Stimulated activated CD8-positive, alpha-beta memory T cell treated with anti-CD3 and anti-CD28 coated beads, Interleukin-12 subunit alpha, Interleukin-12 subunit beta, amount 100 ng/mL, for 4 hours (primary cell): ENCODE results near the gene TENM3.

Experiments used
- DNase-seq: peaks from one replicate; pipeline ENCODE4 v3.0.0-alpha.2; 2020; ENCODE audit warnings: low read depth

TENM3 gene

GRCh38 chr4:182627996-182628395, 384.8 kb downstream of the TENM3 start:
- no peak for DNase-seq

DNA sequence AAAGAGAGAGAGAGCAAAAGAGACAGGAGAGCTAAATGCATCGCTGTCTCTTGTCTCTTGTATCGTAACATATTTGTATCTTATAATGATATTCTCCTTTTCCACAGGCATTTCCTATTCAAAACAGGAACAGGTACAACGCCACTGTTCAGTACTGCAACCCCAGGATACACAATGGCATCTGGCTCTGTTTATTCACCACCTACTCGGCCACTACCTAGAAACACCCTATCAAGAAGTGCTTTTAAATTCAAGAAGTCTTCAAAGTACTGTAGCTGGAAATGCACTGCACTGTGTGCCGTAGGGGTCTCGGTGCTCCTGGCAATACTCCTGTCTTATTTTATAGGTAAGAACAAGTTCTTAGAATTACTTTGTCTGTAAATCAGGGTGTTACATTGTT, 385.3 kb downstream of the TENM3 start:
- DNase-seq, result no peak

DNA sequence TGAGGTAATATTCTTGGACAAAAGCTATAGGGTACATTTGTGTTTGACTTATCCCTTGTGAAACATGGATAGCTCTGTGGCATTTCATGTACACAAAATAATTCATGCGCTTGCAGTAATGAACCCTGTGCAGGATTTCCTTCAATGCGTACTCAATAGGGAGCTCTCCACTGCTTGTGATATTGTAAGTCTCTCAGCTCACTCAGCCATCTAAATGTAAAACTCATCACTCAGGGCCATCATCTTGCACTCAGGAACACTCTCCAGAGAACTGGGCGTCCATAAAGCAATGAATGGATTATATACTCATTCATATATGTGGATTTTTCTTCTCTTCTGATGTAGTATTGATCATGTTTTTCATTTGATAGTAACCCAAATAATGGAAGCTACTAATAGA, 385.9 kb downstream of the TENM3 start:
- no peak for DNase-seq

GRCh38 chr4:182640491-182640890, 397.3 kb downstream of the TENM3 start:
- DNase-seq, result no peak

DNA sequence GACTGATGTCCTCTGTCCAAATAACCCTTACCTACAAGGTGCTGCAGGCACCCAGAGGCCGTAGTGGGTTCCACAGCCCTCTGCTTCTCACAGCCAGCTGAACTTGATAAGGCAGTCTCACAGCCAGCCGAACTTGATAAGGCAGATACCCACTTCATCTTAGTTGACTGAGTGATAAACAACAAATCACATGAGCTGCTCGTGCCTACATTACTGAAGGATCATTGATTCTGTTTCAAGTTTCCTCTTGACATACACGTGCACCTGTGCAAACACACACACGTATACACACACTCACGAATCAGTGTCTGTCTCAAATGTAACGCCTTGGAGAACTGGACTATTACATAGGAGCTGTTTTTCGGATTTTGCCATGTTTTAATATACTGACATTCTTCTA, 397.7 kb downstream of the TENM3 start:
- no peak for DNase-seq

DNA sequence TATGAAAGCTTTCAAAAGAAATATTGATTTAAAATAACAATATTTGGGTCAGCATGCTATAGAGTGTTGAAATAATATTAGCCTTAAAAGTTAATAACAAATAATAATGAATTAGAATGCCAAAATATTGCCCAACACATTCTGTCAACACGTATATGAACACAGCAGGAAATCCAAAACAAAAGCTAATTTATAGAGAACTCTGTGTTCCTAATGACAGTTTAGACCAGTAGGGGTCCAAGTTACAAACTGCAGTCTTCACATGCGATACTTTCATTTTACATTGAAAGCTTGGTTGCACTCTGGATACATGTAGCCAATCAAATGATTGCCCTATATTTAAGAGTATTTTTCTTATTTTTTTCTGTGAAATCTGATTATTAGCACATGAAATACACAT, 399.6 kb downstream of the TENM3 start:
- DNase-seq, result no peak

DNA sequence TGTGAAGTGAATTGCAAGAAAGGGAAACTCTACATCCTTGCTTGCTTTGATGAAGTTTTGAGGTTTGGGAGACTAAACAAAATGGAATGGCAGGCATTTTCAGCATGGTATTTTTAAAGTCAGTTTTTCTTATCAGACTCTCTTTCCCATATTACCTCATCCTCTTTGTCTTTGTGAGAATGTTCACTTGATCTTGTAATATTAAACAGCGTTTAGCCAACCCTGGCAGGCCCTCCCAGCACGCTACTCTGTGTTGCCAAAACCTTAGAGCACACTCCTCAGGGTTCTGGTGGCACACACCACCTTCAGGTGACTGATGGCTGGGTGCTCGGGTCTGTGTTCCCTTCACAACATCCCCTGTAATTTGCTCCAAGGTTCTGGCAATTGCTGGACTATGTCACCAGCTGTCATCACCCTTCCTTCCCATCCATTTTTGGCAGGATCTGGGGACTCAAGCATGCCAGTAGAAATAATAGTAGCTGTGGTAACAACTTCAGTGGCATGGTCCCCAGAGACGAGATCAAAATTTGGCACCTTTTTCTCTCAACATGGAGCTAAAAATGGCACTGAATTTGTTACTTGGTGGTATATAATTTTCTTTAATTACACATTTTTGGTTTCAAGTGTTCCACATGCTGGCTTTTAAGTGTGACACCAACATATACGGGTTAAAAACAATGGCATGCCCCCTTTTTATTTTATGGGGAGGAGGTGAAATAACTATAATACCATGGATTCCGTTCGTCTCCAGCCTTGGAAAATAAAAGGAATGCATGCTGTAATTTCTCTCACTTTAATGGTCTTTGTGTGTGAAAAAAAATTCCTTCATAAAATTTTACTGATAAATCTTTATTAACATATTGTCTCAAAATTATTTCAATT, 400.8 kb downstream of the TENM3 start:
- no peak for DNase-seq

GRCh38 chr4:182644683-182645050, 401.5 kb downstream of the TENM3 start:
- no peak for DNase-seq

DNA sequence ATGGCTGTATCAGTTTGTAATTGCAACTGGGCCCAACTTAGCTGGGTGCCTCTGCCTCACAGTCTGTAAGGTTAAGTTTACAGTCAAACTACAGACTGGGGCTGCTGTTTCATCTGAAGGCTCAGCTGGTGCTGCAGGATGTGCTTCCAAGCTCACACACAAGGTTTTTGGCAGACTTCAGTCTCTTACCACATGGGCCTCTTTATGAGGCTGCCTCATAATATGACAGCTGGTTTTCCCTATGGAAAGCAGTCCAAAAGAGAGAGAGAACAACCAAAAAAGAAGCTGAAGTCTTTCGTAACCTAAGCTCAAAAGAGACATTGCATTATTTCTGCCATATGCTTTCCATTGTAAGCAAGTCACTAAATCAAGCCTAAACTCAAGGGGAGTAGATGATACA, 402.3 kb downstream of the TENM3 start:
- no peak for DNase-seq

- DNase-seq, result no peak
These were observed 404.6 kb downstream of the TENM3 start for GRCh38 chr4:182647646-182648300.

DNA sequence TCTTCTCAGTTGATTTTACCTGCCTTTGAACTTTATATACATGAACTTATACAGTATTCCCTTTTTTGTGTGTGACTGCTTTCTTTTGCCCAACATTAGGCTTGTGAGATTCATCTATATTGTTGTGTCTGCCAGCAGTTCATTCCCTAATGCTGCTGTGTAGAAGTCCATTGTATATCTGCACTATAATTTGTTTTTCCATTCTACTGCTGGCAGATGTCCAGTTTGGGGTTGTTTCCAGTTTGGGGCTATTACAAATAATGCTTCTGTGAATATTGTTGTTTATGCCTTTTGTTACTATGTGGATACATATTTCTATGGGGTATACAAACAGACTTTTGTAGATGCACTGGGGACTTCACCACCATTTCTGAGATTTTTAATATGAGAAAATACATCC, 405.6 kb downstream of the TENM3 start:
- DNase-seq, result no peak

DNA sequence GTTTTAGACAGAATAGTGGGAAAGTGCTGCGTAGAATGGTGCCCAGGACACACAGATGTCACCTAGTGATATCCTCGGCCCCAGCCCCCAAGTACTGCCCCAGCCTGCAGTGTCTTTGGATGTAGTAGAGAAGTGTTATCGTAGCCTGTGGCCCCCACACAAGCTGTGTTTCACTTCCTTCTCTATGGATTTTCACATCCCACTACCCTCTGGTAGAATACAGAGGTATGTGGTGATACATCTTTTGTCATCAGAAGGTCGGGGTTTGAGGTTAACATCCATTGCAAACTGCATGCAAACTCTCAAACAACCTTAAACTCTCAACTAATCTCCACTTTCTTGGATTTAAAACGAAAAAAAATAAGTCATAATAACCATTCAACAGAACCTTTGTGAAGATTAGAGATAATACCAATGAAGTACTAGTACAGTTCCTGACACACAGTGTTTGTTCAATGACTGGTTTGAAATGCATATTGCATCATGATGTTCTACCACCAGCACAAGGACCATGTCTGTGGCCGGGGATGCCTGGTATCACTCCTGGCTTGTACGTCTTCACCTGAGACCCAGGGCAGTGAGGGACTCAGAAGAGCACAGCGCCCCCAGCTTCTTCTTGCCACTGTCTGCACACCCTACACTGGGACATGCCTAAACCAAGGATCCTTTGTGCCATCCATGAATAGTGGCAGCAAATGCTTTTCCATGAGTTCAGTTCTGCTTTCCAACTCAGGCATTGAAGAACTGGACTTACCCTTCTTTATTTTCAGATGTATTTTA, 406.7 kb downstream of the TENM3 start:
- DNase-seq, result no peak

DNA sequence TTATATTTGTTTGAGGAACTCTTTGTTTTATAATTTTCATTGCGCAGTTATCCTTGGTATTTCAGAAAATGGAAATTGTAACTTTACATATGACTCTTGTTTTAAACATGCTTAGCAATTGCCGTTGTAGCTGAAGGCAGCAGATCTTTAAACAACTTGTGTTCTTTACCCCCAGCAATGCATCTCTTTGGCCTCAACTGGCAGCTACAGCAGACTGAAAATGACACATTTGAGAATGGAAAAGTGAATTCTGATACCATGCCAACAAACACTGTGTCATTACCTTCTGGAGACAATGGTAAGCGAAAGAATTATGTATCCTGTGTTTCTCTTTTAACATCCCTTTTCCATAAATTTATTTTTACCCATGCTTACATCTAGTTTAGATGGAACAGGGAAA, 410.4 kb downstream of the TENM3 start:
- DNase-seq, result no peak

DNA sequence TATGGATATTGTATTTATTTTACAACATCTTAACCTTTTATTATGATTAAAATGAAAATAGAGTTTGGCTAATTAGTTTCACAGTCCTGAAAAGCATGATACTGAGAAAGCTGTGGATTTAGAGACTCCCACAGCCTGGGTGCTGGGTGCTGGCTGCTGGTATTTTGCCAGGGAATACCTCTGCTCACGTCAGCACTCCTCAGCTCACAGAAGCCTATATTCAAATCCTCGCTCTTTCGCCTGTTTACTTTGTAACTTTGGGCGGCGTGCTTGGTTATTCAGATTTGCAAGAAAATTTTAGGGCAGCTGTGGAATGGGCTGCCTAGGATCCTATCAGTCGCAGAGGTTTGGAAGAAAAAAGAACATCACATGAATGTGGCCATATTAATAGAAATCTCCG, 412.1 kb downstream of the TENM3 start:
- DNase-seq, result no peak

- DNase-seq, result no peak
These were observed 419.3 kb downstream of the TENM3 start for GRCh38 chr4:182662551-182662950.

- DNase-seq, result no peak
These were observed 428.0 kb downstream of the TENM3 start for GRCh38 chr4:182671231-182671630.

GRCh38 chr4:182671749-182672148, 428.5 kb downstream of the TENM3 start:
- no peak for DNase-seq

DNA sequence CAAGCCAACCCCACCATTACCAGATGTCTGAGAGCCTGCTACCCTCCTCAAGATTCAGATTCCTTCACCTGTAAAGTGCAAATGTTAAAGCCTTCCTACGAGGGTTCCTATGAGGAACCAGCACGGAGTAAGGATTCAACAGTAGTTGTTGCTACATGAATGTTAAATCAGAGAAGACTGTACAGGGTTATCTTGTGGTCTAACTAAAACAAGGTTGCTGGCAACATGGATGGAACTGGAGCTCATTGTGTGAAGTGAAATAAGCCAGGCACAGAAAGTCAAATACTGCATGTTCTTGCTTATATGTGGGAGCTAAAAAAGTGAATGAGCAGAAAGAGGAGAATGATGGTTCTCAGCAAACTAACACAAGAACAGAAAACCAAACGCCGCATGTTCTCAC, 435.4 kb downstream of the TENM3 start:
- DNase-seq, result no peak

GRCh38 chr4:182679533-182679932, 436.3 kb downstream of the TENM3 start:
- DNase-seq, result no peak

DNA sequence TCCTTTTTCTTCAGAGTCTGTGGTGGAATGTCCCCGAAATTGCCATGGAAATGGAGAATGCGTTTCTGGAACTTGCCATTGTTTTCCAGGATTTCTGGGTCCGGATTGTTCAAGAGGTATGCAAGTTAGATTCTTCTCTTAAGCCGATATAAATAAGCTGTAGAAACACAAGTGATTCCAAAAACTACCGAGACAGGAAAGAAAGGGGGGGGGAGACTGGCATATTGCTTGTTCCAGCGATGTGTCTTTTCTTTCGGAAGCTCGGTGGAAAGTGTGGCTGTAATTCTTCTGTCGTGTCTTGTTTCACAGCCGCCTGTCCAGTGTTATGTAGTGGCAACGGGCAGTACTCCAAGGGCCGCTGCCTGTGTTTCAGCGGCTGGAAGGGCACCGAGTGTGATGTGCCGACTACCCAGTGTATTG, 437.0 kb downstream of the TENM3 start:
- DNase-seq, result no peak

DNA sequence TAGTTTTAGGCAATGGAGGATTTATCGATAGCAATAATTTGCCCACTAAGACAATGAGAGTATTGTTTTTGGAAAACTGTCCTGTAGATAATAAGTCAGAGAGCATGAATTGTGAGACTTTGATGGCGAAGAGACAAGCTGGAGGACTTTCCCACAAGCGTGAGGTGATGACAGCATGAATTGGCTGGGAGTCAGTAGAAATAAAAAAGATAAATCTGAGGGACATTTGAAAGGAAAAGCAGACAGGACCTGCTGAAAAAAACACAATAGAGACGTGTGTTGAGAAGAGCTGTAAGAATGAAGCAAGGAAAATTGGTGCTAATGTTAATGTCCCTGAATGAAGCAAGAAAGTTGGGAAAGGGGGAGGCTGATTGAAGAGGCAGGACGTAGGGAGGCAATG, 440.5 kb downstream of the TENM3 start:
- no peak for DNase-seq

DNA sequence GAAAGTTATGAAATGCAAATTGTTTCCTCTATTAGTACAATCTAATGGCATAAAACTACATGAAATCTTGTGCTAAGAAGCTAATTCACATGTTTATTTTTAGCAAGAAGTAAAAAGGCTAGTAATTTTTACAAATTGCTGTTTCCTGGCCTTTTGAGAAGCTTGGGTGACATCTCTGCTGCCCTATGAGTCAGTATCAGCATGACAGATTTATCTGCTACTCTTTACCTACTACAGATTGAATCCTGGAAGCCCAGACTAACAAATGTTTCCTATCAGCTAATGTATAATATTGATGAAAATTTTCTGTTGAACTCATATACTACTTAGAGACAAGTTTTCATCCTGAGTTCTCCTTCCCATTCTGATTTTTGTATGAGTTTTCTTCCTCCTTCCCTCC, 441.6 kb downstream of the TENM3 start:
- DNase-seq, result no peak

- no peak for DNase-seq
These were observed 444.9 kb downstream of the TENM3 start for GRCh38 chr4:182688081-182688480.
